Measurements from ENCODE around the gene IPP. TPM values are rescaled to one million over a fixed set of nuclear protein-coding genes. Genes with fewer than 3 reads are reported as not detected.

The IPP gene
- polyA plus RNA-seq, 1 of the 3 experiments (the other 2 are of a cell fraction) = 3.2 TPM

DNA sequence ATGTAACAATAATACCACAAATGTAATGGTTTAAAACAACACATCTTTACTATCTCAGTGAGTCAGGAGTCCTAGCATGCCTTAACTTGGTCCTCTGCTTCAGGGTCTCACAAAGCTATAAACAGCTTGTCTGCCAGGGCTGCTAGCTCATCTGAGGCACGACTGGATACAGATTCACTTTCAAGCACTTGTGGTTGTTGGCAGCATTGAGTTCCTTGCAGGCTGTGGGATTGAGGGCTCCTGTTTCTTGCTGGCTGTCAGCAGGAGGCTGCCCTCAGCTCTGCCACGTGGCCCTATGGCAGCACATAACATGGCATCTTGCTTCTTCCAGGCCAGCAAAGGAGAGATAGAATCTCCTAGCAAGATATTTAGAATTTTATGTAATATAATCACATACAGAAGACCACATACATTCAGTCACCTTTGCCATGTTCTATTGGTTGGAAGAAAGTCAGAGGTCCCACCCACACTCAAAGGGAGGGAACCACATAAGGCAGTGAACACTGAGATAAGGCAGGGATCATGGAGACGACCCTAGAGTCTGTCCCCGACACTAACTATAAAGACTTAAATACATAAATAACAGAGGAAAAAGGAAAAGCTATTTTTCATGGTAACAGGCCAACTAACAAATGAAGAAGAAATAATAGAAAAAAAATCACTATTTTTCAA is 18.9 kb upstream of the IPP start:
- Histone ChIP-seq H2AFZ (ENCODE audit: low read depth) (peak overlapping the region; percentile 29; the same call in 1 of the 2 replicates), H3K4me3 (ENCODE audit: low read depth in 2 of 2, low read length in 1 of 2) (no peak overlapping the region), H3K4me1 (ENCODE audit: control insufficient read depth in 1 of 2, insufficient read depth in 2 of 2, low read depth in 1 of 2, low read length in 1 of 2) (peaks cover 2 to 3% of the 10 kb centered on the region in 2 experiments; a peak in 2 of 4 replicates), H3K9ac (no peak overlapping the region), H3K9me2 (no peaks in the 10 kb centered on the region), H3K27me3 (ENCODE audit: insufficient read depth) (no peaks in the 10 kb centered on the region), H3K79me2 (ENCODE audit: insufficient read depth) (no peaks in the 10 kb centered on the region), H3K9me3 (no peaks in the 10 kb centered on the region), H3K27ac (ENCODE audit: low read depth in 2 of 2, low read length in 1 of 2) (peak overlapping the region in 1 of 2 experiments; percentile 18; a peak in 1 of 4 replicates), H3F3A (replicated peaks; ENCODE audit: insufficient read depth) (peaks cover 10% of the 10 kb centered on the region), H4K20me1 (ENCODE audit: insufficient read depth) (no peaks in the 10 kb centered on the region), H3K4me2 (peak overlapping the region; percentile 31; the same call in 1 of the 2 replicates), H3K36me3 (replicated peaks in 1 of 2; ENCODE audit: control insufficient read depth in 1 of 2, insufficient read depth in 2 of 2, low read length in 1 of 2) (no peaks in the 10 kb centered on the region)
- no peak for DNase-seq
- ChIA-PET POLR2A (interaction anchor here (1.2 kb wide), 1 partner anchor 83 kb away, joined by 4 read pairs; the partner anchor contains the start of gene GPBP1L1), CTCF (interaction anchor here (0.6 to 1.1 kb wide), 3 partner anchors 45 to 1174 kb away, joined by 3 to 4 read pairs (median 3); no protein-coding TSS in a partner anchor)
- 50% methylated on average over 4 of the region's 4 CpGs for WGBS (ENCODE audit: low lambda C conversion rate)
- TF ChIP-seq NFIC (IDR thresholded peaks at IDR 0.05; ENCODE audit: borderline replicate concordance) (peak; percentile 28; the same call in 1 of the 2 replicates), RAD21 (IDR thresholded peaks at IDR 0.05; ENCODE audit: low read length) (no peak), CHD2 (IDR thresholded peaks at IDR 0.05; ENCODE audit: low read length, partially characterized antibody) (no peak), ELF1 (IDR thresholded peaks at IDR 0.05) (no peak), TEAD4 (IDR thresholded peaks at IDR 0.05; ENCODE audit: borderline replicate concordance, insufficient read depth) (no peak), SMC3 (IDR thresholded peaks at IDR 0.05; ENCODE audit: low read depth, low read length) (no peak), NRF1 (IDR thresholded peaks at IDR 0.05; ENCODE audit: low read depth, low read length) (no peak), TCF12 (IDR thresholded peaks at IDR 0.05) (peak; percentile 51), GABPA (IDR thresholded peaks at IDR 0.05; ENCODE audit: low read depth) (no peak), SIN3A (IDR thresholded peaks at IDR 0.05; ENCODE audit: borderline replicate concordance, low read depth, low read length) (no peak), RCOR1 (IDR thresholded peaks at IDR 0.05; ENCODE audit: low read length) (no peak), POLR2AphosphoS5 (IDR thresholded peaks at IDR 0.05; ENCODE audit: low read depth, low read length) (no peak), FOXJ3 (CRISPR knock-in tag; IDR thresholded peaks at IDR 0.05) (no peak), ZBTB33 (IDR thresholded peaks at IDR 0.05; ENCODE audit: borderline replicate concordance, low read depth) (no peak)
- TF ChIP-seq, protein P1, sequence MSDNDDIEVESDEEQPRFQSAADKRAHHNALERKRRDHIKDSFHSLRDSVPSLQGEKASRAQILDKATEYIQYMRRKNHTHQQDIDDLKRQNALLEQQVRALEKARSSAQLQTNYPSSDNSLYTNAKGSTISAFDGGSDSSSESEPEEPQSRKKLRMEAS (IDR thresholded peaks at IDR 0.05; ENCODE audit: low read depth) = 0 out of 2 replicates have a peak, but pooled peaks have one; percentile 32

DNA sequence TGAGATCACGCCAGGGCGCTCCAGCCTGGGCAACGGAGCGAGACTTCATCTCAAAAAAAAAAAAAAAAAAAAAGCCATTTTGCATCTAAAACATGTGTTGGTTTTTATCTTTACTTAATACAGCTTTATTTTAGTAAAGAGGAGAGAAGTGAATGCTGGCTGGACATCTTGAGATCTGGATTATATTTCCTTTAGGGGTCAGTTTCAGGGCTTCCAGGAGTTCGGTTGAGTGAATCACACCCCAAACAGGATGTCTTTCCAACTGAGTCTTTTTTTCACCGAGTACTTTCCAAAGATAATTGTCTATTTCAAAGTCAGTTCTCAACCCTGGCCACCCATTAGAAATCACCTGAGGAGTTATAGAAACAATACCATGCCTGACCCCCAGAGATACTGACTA is 16.6 kb upstream of the IPP start:
- Histone ChIP-seq H3K4me2 (peak overlapping the region; percentile 9; the same call in 1 of the 2 replicates), H3K27ac (ENCODE audit: low read depth in 2 of 2, low read length in 1 of 2) (peak overlapping the region; percentile 13 to 54; a peak in 2 of 4 replicates), H3F3A (replicated peaks; ENCODE audit: insufficient read depth) (peaks cover 10% of the 10 kb centered on the region), H2AFZ (ENCODE audit: low read depth) (peak overlapping the region; percentile 53; the same call in 1 of the 2 replicates), H3K9ac (no peak overlapping the region), H3K79me2 (ENCODE audit: insufficient read depth) (no peaks in the 10 kb centered on the region), H3K36me3 (replicated peaks in 1 of 2; ENCODE audit: control insufficient read depth in 1 of 2, insufficient read depth in 2 of 2, low read length in 1 of 2) (no peaks in the 10 kb centered on the region), H3K4me1 (ENCODE audit: control insufficient read depth in 1 of 2, insufficient read depth in 2 of 2, low read depth in 1 of 2, low read length in 1 of 2) (peaks cover 2 to 3% of the 10 kb centered on the region in 2 experiments; a peak in 2 of 4 replicates), H3K9me2 (no peaks in the 10 kb centered on the region), H3K4me3 (ENCODE audit: low read depth in 2 of 2, low read length in 1 of 2) (no peak overlapping the region), H3K27me3 (ENCODE audit: insufficient read depth) (no peaks in the 10 kb centered on the region), H3K9me3 (no peaks in the 10 kb centered on the region), H4K20me1 (ENCODE audit: insufficient read depth) (no peaks in the 10 kb centered on the region)
- 48% methylated on average over 6 of the region's 6 CpGs for WGBS (ENCODE audit: low lambda C conversion rate)
- POLR2A ChIA-PET = no interaction called here
- no peak for DNase-seq
- CTCF ChIA-PET = no interaction called here
- TF ChIP-seq GATA2 (CRISPR knock-in tag; IDR thresholded peaks at IDR 0.05) = no peak
- peak; percentile 90 for TF ChIP-seq RXRA (IDR thresholded peaks at IDR 0.05; ENCODE audit: borderline replicate concordance, low read depth)
- TF ChIP-seq TCF12 (IDR thresholded peaks at IDR 0.05) = peak; percentile 80
- TF ChIP-seq POLR2AphosphoS5 (IDR thresholded peaks at IDR 0.05; ENCODE audit: low read depth, low read length) = no peak
- TF ChIP-seq TAF1 (IDR thresholded peaks at IDR 0.05; ENCODE audit: borderline replicate concordance, low read depth, low read length) = peak; percentile 83
- 0 out of 2 replicates have a peak, but pooled peaks have one; percentile 27 for TF ChIP-seq JUND (IDR thresholded peaks at IDR 0.05)
- peak in 1 of 2 experiments; percentile 31; a peak in 1 of 4 replicates for TF ChIP-seq EP300 (IDR thresholded peaks at IDR 0.05; ENCODE audit: borderline replicate concordance in 1 of 2, low read depth in 1 of 2, low read length in 1 of 2)
- peak; percentile 38; the same call in 1 of the 2 replicates for TF ChIP-seq FOSL2 (IDR thresholded peaks at IDR 0.05; ENCODE audit: borderline replicate concordance, low read depth)
